ENCODE data around the gene DSC3. TPM values are rescaled to one million over a fixed set of nuclear protein-coding genes. Genes with fewer than 3 reads are reported as not detected.

DSC3 gene
- total RNA-seq, 1 experiment from 2014 or later: not detected

DNA sequence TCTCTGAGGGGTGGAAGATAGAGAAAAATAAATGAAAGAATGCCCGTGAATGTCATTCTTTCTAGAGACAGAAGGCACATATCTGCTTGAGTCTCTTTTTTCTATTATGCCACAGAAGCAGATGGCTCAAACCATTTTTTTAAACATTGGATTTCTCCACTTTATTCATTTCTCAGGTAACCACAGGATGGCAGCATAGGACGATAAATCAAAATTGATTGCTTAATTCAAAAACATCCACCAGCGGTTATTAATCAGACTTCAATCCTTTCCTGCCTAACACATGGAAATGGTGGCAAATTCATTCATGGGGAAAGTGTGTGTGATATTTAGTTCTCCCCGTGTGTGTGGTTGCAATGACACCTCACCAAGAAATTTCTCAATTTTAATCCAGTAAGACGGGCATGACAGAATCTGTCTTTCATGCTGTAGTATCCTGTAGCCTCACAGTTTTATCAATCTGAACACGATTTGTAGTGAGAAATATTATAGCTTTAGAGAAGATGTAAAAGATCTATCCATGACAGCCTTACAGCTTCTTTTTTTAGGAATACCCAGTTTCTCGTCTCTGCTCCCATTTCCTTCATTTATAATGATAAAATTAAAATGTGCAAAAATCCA is 72.2 kb downstream of the DSC3 start:
- intact Hi-C loops (cut with micrococcal nuclease; ENCODE audit: unreplicated experiment): loop anchor here (5.0 kb wide), 1 partner anchor 1098 kb away; no protein-coding TSS in a partner anchor

DNA sequence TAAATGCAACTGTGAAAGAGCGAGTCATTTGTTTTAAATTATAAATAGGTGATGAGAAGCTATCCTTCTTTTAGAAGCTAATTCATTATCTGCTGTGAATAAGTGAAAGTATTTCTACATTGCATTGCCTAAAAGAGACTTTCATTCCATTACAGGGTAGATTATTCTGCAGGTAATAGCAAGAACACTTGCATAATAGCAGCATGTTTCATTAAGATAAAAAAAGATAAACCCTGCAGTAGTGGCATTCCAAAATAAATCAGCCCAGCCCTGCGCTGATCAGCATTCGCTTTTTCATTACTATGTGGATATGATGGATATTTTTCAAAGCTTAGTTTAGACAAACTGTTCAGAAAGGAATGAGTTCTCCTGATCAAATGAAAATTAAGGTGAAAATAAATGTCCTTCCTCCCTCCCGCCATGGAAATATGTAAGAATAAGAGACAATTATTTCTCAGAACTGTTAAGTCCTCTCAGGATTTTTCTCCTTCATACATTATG is 72.8 kb downstream of the DSC3 start:
- no TSS peak for BruUV-seq (replicated peaks)
- Histone ChIP-seq H3K4me1 (ENCODE audit: insufficient read depth, low read length, poor library complexity, severe bottlenecking) (no peaks in the 10 kb centered on the region), H3K36me3 (ENCODE audit: insufficient read depth, low read length, poor library complexity, severe bottlenecking) (no peaks in the 10 kb centered on the region), H3K27me3 (replicated peaks; ENCODE audit: insufficient read depth, low read depth, low read length, poor library complexity) (no peaks in the 10 kb centered on the region), H3K9me3 (ENCODE audit: low read depth, low read length, poor library complexity, severe bottlenecking) (no peaks in the 10 kb centered on the region), H3K27ac (ENCODE audit: low read depth, low read length, poor library complexity, severe bottlenecking) (no peak overlapping the region), H3K4me3 (ENCODE audit: low read depth, low read length, poor library complexity, severe bottlenecking) (no peak overlapping the region)
- no peak for DNase-seq (ENCODE audit: low spot score)
- POLR2A ChIA-PET (ENCODE audit: low non-redundant PET): no interaction called here
- no peak for TF ChIP-seq EZH2 (IDR thresholded peaks at IDR 0.05; ENCODE audit: borderline replicate concordance, low read depth, low read length, poor library complexity, severe bottlenecking)
- TF ChIP-seq, protein P1, sequence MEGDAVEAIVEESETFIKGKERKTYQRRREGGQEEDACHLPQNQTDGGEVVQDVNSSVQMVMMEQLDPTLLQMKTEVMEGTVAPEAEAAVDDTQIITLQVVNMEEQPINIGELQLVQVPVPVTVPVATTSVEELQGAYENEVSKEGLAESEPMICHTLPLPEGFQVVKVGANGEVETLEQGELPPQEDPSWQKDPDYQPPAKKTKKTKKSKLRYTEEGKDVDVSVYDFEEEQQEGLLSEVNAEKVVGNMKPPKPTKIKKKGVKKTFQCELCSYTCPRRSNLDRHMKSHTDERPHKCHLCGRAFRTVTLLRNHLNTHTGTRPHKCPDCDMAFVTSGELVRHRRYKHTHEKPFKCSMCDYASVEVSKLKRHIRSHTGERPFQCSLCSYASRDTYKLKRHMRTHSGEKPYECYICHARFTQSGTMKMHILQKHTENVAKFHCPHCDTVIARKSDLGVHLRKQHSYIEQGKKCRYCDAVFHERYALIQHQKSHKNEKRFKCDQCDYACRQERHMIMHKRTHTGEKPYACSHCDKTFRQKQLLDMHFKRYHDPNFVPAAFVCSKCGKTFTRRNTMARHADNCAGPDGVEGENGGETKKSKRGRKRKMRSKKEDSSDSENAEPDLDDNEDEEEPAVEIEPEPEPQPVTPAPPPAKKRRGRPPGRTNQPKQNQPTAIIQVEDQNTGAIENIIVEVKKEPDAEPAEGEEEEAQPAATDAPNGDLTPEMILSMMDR (conservative IDR thresholded peaks at IDR 0.05; ENCODE audit: low read depth, low read length): no peak
- intact Hi-C loops (cut with micrococcal nuclease; ENCODE audit: unreplicated experiment): loop anchor here (5.0 kb wide), 1 partner anchor 1097 kb away; no protein-coding TSS in a partner anchor
- CTCF ChIA-PET: no interaction called here

More for the DNA sequence above, 72.2 kb downstream of the DSC3 start:
- no peak overlapping the region for H3K4me3 ChIP-seq (ENCODE audit: low read depth, low read length, poor library complexity, severe bottlenecking)
- BruUV-seq (replicated peaks): no TSS peak
- peak; percentile 37 for DNase-seq (ENCODE audit: low spot score)
- TF ChIP-seq EZH2 (IDR thresholded peaks at IDR 0.05; ENCODE audit: borderline replicate concordance, low read depth, low read length, poor library complexity, severe bottlenecking): no peak
- TF ChIP-seq, protein P1 (conservative IDR thresholded peaks at IDR 0.05; ENCODE audit: low read depth, low read length): peak; percentile 41; the same call in 1 of the 2 replicates
- H3K27ac ChIP-seq (ENCODE audit: low read depth, low read length, poor library complexity, severe bottlenecking): no peak overlapping the region
- H3K36me3 ChIP-seq (ENCODE audit: insufficient read depth, low read length, poor library complexity, severe bottlenecking): no peaks in the 10 kb centered on the region
- H3K4me1 ChIP-seq (ENCODE audit: insufficient read depth, low read length, poor library complexity, severe bottlenecking): no peaks in the 10 kb centered on the region
- H3K27me3 ChIP-seq (replicated peaks; ENCODE audit: insufficient read depth, low read depth, low read length, poor library complexity): no peaks in the 10 kb centered on the region
- ChIA-PET CTCF (no interaction called here), POLR2A (ENCODE audit: low non-redundant PET) (no interaction called here)
- no peaks in the 10 kb centered on the region for H3K9me3 ChIP-seq (ENCODE audit: low read depth, low read length, poor library complexity, severe bottlenecking)

DNA sequence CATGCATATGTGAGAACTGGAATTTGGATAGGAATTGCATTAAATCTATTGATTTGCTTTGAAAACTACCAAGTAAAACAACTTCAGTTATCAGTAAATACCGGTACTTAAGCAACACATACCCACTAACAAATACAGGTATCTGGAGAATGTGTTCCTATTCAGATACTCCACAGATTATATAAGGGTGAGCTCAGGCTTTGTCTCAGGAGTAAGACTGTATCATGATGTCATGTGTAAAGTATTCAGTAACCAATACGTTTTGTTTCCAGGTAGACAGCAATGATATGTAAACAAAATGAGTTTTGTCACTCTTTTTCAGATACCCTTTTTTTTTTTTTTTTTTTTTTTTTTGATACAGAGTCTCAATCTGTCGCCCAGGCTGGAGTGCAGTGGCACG is 74.8 kb downstream of the DSC3 start:
- Histone ChIP-seq H3K27me3 (replicated peaks; ENCODE audit: insufficient read depth, low read depth, low read length, poor library complexity) (no peaks in the 10 kb centered on the region), H3K4me1 (ENCODE audit: insufficient read depth, low read length, poor library complexity, severe bottlenecking) (no peaks in the 10 kb centered on the region), H3K27ac (ENCODE audit: low read depth, low read length, poor library complexity, severe bottlenecking) (no peak overlapping the region), H3K9me3 (ENCODE audit: low read depth, low read length, poor library complexity, severe bottlenecking) (no peaks in the 10 kb centered on the region), H3K4me3 (ENCODE audit: low read depth, low read length, poor library complexity, severe bottlenecking) (no peak overlapping the region), H3K36me3 (ENCODE audit: insufficient read depth, low read length, poor library complexity, severe bottlenecking) (no peaks in the 10 kb centered on the region)
- no peak for DNase-seq (ENCODE audit: low spot score)
- TF ChIP-seq, protein P1 (conservative IDR thresholded peaks at IDR 0.05; ENCODE audit: low read depth, low read length): no peak
- no peak for TF ChIP-seq EZH2 (IDR thresholded peaks at IDR 0.05; ENCODE audit: borderline replicate concordance, low read depth, low read length, poor library complexity, severe bottlenecking)
- ChIA-PET CTCF (no interaction called here), POLR2A (ENCODE audit: low non-redundant PET) (no interaction called here)
- no TSS peak for BruUV-seq (replicated peaks)
- intact Hi-C loops (cut with micrococcal nuclease; ENCODE audit: unreplicated experiment): no loop called here

Measured in A673 (cell line).